Stomach (tissue), 4 donors: ENCODE results near the gene BORCS6.

Source experiments
- CTCF ChIP-seq, 7 experiments: fragments of 450-650 bp in 4 of 7; fragments of 200-600 bp in 3 of 7; sonication (generic) in 3 of 7; IDR thresholded peaks; one replicate each; pipeline ENCODE4 v1.5.1; 2016 to 2019; ENCODE audit warnings: antibody characterized with exemption in 7 of 7, control low read depth in 2 of 7, mild to moderate bottlenecking in 1 of 7
- POLR2A ChIP-seq, 4 donors: fragments of 450-650 bp; IDR thresholded peaks; one replicate each; pipeline ENCODE4 v1.6.1; 2016; ENCODE audit warnings: antibody characterized with exemption in 4 of 4, control low read depth in 2 of 4, mild to moderate bottlenecking in 1 of 4, moderate library complexity in 1 of 4

- TF ChIP-seq POLR2A (IDR thresholded peaks at IDR 0.05) (no peak), CTCF (IDR thresholded peaks at IDR 0.05) (no peak)
Observed at GRCh38 chr17:8151120-8151640, 38.8 kb downstream of the BORCS6 start.
